Endothelial cell of umbilical vein (primary cell): ENCODE results near the gene OR56B1.

Experiments
- CTCF ChIP-seq, 2 donors: IDR thresholded peaks; 1 replicate in 1 of 2; 2 replicates in 1 of 2; pipeline ENCODE4 v1.5.1; 2011; ENCODE audit warnings: low read length in 2 of 2, mild to moderate bottlenecking in 2 of 2, moderate library complexity in 2 of 2, control low read depth in 1 of 2, inconsistent platforms in 1 of 2, low read depth in 1 of 2; ENCODE audit not compliant: insufficient read depth in 1 of 2; ENCODE audit errors: extremely low read depth in 1 of 2
- POLR2AphosphoS5 ChIP-seq: IDR thresholded peaks from 2 replicates; pipeline ENCODE4 v1.6.1; 2012; ENCODE audit warnings: low read depth, mild to moderate bottlenecking, control low read depth, low read length, moderate library complexity; ENCODE audit not compliant: insufficient read depth

- TF ChIP-seq POLR2AphosphoS5 (no peak), CTCF (IDR thresholded peaks at IDR 0.05; ENCODE audit: extremely low read depth in 1 of 2, insufficient read depth in 1 of 2, low read depth in 1 of 2, low read length in 2 of 2) (no peak)
These were observed 35.7 kb upstream of the OR56B1 start for GRCh38 chr11:5700421-5701054.
